GM19397 (cell line): ENCODE data around the gene TSHZ3.

Experiments
- ATAC-seq: cut with Tn5 transposase; IDR thresholded peaks from one replicate; pipeline ENCODE4 v1.9.1; 2021; ENCODE audit warnings: mild to moderate bottlenecking, moderate library complexity; ENCODE audit not compliant: unreplicated experiment

Gene TSHZ3

DNA sequence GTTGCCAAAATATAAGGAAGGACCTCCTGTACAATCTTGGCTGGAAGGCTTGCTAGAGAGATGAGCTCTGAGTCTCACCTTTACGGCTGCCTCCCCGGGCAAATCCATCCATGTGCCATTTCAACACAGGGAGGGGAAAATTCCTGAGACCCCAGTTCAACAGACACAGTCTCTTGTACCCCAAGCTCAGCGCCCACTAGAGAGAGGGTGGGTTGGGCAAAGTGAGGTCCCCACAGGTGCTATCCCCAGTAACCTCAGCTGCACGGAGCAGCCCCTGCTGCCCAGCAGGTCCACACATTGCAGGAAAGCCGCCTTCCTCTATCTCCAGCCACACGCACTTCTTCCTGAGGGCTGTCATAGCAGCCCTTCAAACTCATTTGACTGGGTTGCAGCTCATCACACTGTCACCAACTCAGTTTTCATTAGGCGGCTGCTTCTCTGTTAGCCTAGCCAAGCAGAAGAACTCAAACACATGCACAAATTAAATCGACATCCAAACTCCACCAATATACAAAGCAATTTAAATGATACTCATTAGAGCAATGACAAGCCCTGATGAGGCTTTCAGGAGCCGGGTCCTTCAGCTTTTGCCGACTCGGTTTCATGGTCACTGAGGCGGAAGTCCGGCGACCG is 80.4 kb downstream of the TSHZ3 start:
- ATAC-seq, result no peak

GRCh38 chr19:31266731-31267130 is 82.5 kb downstream of the TSHZ3 start:
- ATAC-seq, result no peak

DNA sequence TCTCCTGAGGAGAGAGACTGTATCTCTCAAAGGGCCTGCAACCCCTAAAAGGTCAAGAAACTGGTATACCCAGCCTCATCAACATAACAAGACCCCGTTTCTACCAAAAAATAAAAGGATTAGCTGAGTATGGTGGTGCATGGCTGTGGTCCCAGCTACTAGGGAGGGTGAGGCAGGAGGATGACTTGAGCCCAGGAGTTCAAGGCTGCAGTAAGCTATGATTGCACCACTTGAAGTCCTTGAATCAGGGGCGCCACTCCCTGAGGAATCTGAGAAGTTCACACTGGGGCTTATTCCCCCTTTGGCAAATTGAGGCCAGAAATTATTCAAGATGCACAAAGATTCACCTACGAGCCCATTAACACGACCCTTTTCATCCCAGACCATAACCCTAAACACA is 83.0 kb downstream of the TSHZ3 start:
- ATAC-seq, result no peak

- ATAC-seq, result no peak
Observed at GRCh38 chr19:31264041-31264778, 85.0 kb downstream of the TSHZ3 start.

GRCh38 chr19:31263328-31263727 is 85.9 kb downstream of the TSHZ3 start:
- ATAC-seq, result no peak

- ATAC-seq, result no peak
Observed at GRCh38 chr19:31262725-31263191, 86.5 kb downstream of the TSHZ3 start.

DNA sequence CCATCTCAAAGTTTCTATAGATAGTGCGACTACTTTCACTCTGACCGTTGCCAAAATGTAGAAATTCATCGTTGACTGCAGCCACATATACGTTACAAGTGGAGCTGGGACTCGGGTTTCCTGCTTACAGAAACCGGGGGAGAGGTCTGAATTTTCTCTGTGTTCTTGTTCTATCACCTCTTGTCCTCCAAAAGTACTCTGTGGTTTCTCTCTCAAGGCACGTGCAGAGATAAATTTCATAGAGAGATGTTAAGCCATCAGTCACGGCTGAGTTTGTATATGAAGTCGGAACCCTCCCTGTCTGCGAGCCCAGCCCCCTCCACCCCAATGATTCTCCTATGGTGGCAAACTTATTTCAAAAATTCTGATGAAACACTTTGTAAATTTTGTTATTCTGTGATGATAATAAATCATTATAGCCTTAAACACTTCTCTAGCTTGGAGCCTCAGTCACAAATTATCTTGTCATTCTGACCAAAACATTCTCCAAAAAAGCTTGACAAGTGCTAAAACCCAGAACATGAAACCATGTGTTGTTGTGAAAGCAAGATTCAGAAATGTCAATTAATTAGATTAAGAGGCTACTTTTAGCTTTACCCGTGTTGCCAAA is 87.5 kb downstream of the TSHZ3 start:
- no peak for ATAC-seq

- no peak for ATAC-seq
Observed at GRCh38 chr19:31261019-31261602, 88.1 kb downstream of the TSHZ3 start.

DNA sequence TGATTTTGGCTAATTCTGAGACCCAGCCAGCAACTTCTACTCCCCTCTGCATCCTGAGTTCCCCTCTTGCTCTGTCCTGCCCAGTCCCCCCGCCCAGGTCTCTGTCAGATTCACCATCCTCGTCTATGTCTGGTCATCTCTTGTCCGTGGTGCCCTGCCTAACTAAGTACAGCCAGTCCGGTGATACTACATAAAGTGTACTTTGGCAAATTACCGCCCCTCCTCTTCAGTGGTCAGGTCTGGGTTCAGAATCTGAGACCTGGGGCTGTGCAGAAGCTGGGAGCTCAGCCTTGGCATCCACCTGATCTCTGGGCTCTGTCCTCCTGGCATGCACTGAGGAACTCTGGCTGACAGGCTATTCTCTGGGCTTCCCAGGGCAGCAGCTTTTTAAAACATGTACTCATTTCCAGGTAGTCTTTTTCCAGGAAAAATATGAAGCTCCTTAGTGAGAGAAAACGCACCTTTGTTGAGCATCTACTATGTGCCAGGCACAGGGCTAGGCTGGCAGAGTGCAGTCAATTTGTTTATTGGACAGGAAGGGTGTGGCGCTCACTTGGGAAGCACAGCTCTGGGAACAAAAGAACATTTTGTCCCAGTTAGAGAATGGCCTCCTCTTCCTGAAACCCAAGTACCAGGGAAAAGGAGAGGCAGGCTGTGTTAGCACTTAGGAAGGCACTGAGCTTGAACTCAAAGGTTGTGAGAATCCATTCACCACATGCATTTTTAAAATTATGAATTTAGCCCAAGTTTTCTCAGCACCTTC is 88.9 kb downstream of the TSHZ3 start:
- ATAC-seq, result no peak

GRCh38 chr19:31258211-31259052 is 90.8 kb downstream of the TSHZ3 start:
- no peak for ATAC-seq

GRCh38 chr19:31257426-31258130 is 91.7 kb downstream of the TSHZ3 start:
- ATAC-seq, result no peak

- ATAC-seq, result no peak
Observed at GRCh38 chr19:31257025-31257424, 92.2 kb downstream of the TSHZ3 start.

- ATAC-seq, result no peak
Observed at GRCh38 chr19:31256593-31256960, 92.7 kb downstream of the TSHZ3 start.

- ATAC-seq, result no peak
Observed at GRCh38 chr19:31255831-31256592, 93.2 kb downstream of the TSHZ3 start.

GRCh38 chr19:31255174-31255799 is 93.9 kb downstream of the TSHZ3 start:
- no peak for ATAC-seq

- no peak for ATAC-seq
Observed at GRCh38 chr19:31254611-31255010, 94.6 kb downstream of the TSHZ3 start.

GRCh38 chr19:31254180-31254551 is 95.1 kb downstream of the TSHZ3 start:
- no peak for ATAC-seq

- no peak for ATAC-seq
Observed at GRCh38 chr19:31253526-31254179, 95.6 kb downstream of the TSHZ3 start.
